Neural progenitor cell (in vitro differentiated cells): Measurements from ENCODE around the gene PRUNE2.

Source experiments
- EZH2phosphoT487 ChIP-seq: fragments of 200-600 bp; sonication (generic); IDR thresholded peaks from 2 replicates; pipeline ENCODE4 v1.6.1; 2017; ENCODE audit warnings: antibody characterized with exemption
- TF ChIP-seq, protein P1 (sequence below): fragments of 200-600 bp; sonication (generic); IDR thresholded peaks from 2 replicates; pipeline ENCODE4 v1.5.1; 2017; ENCODE audit warnings: antibody characterized with exemption, mild to moderate bottlenecking

DNA sequence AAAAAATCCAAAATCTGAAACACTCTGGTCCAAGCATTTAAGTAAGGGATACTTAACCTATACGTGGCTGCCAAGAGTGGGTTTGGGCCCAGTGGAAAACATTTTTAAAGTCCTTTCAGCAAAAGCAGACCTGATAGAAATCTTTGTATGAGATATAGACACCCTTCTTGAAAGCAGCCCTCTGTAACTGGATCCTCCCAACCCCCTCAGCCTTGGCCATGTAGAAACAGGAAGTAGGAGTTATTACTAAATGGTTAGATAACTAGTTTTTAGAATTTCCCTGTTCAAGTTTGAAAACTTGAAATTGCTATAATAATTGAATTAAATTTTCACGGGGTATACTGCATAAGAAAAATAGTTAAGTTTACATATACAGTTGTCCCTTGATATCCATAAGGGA is 253.0 kb downstream of the PRUNE2 start:
- TF ChIP-seq, protein P1, sequence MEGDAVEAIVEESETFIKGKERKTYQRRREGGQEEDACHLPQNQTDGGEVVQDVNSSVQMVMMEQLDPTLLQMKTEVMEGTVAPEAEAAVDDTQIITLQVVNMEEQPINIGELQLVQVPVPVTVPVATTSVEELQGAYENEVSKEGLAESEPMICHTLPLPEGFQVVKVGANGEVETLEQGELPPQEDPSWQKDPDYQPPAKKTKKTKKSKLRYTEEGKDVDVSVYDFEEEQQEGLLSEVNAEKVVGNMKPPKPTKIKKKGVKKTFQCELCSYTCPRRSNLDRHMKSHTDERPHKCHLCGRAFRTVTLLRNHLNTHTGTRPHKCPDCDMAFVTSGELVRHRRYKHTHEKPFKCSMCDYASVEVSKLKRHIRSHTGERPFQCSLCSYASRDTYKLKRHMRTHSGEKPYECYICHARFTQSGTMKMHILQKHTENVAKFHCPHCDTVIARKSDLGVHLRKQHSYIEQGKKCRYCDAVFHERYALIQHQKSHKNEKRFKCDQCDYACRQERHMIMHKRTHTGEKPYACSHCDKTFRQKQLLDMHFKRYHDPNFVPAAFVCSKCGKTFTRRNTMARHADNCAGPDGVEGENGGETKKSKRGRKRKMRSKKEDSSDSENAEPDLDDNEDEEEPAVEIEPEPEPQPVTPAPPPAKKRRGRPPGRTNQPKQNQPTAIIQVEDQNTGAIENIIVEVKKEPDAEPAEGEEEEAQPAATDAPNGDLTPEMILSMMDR: no peak
- no peak for TF ChIP-seq EZH2phosphoT487
